IMR-90 (cell line): Measurements from ENCODE around the gene MCL1.

Experiments used
- POLR2A ChIP-seq: IDR thresholded peaks from 2 replicates; pipeline ENCODE4 v1.6.1; 2012; ENCODE audit warnings: mild to moderate bottlenecking, low read depth, low read length
- TF ChIP-seq, protein P1 (sequence below): conservative IDR thresholded peaks from 2 replicates; pipeline ENCODE4 v1.5.1; 2012; ENCODE audit warnings: mild to moderate bottlenecking, low read depth, low read length, improper control_type of control experiment

GRCh38 chr1:150558761-150559655, 20.4 kb downstream of the MCL1 start:
- TF ChIP-seq, protein P1, sequence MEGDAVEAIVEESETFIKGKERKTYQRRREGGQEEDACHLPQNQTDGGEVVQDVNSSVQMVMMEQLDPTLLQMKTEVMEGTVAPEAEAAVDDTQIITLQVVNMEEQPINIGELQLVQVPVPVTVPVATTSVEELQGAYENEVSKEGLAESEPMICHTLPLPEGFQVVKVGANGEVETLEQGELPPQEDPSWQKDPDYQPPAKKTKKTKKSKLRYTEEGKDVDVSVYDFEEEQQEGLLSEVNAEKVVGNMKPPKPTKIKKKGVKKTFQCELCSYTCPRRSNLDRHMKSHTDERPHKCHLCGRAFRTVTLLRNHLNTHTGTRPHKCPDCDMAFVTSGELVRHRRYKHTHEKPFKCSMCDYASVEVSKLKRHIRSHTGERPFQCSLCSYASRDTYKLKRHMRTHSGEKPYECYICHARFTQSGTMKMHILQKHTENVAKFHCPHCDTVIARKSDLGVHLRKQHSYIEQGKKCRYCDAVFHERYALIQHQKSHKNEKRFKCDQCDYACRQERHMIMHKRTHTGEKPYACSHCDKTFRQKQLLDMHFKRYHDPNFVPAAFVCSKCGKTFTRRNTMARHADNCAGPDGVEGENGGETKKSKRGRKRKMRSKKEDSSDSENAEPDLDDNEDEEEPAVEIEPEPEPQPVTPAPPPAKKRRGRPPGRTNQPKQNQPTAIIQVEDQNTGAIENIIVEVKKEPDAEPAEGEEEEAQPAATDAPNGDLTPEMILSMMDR, result no peak
- no peak; the same call in 1 of the 2 replicates for TF ChIP-seq POLR2A
